GM20431 (cell line): ENCODE results near the gene ALPP.
"Not testable (repeated sequence)": the region's sequence is repeated elsewhere in the genome, so short reads cannot be mapped to it uniquely, and the experiment has no call there.

Experiments used
- in situ Hi-C: fragments of 300-500 bp; cut with MseI, MboI; formaldehyde crosslinking; loops from one replicate; pipeline ENCODE4 v1.15.0; 2020; ENCODE audit warnings: low sequenced_read_pairs; ENCODE audit not compliant: unreplicated experiment

Gene ALPP

GRCh38 chr2:232418466-232419244, 40.1 kb downstream of the ALPP start:
- in situ Hi-C loops = no loop called here

GRCh38 chr2:232419245-232420072, 40.9 kb downstream of the ALPP start:
- in situ Hi-C loops = no loop called here

GRCh38 chr2:232420073-232420454, 41.5 kb downstream of the ALPP start:
- in situ Hi-C loops = no loop called here

- in situ Hi-C loops = no loop called here
These were observed 42.1 kb downstream of the ALPP start for GRCh38 chr2:232420463-232421188.

GRCh38 chr2:232421189-232421785, 42.7 kb downstream of the ALPP start:
- in situ Hi-C loops = no loop called here

GRCh38 chr2:232422051-232422450, 43.5 kb downstream of the ALPP start:
- in situ Hi-C loops = no loop called here

GRCh38 chr2:232422996-232423395, 44.4 kb downstream of the ALPP start:
- in situ Hi-C loops = not testable (repeated sequence)

- in situ Hi-C loops = not testable (repeated sequence)
These were observed 44.9 kb downstream of the ALPP start for GRCh38 chr2:232423407-232423806.

GRCh38 chr2:232431705-232432590, 53.4 kb downstream of the ALPP start:
- in situ Hi-C loops = no loop called here
